Left ventricle myocardium superior (tissue), 1 donor: ENCODE data around the gene APOH. TPM values are rescaled to one million over a fixed set of nuclear protein-coding genes. Genes with fewer than 3 reads are reported as not detected.
"Not testable (repeated sequence)": the region's sequence is repeated elsewhere in the genome, so short reads cannot be mapped to it uniquely, and the experiment has no call there.

Source experiments
- ATAC-seq: fragments of 200-7000 bp; cut with Tn5 transposase; one replicate; pipeline ENCODE4 v1.9.1; 2020; ENCODE audit warnings: mild to moderate bottlenecking, moderate library complexity
- DNase-seq: peaks from one replicate; pipeline ENCODE4 v3.0.0-alpha.2; 2020
- intact Hi-C: fragments of 100-400 bp; cut with micrococcal nuclease; formaldehyde crosslinking; loops from one replicate; pipeline ENCODE4 v1.11.0; 2022
- long read RNA-seq: library from polyadenylated mRNA; unstranded; transcript quantifications from one replicate; pipeline ENCODE4 v2.0.0, GENCODE V29; 2021
- total RNA-seq: library from RNA; stranded (reverse); fragmentation: NEBNext Ultra II Directional; extraction: Animal tissue kit (Norgen Biotek cat#: 25700); gene quantifications from one replicate; pipeline ENCODE4 v1.2.1, GENCODE V29; 2021
- donor health status: DM: no; HTN: yes; CAD: no; lungs with severe emphysema.

Gene APOH, protein sequence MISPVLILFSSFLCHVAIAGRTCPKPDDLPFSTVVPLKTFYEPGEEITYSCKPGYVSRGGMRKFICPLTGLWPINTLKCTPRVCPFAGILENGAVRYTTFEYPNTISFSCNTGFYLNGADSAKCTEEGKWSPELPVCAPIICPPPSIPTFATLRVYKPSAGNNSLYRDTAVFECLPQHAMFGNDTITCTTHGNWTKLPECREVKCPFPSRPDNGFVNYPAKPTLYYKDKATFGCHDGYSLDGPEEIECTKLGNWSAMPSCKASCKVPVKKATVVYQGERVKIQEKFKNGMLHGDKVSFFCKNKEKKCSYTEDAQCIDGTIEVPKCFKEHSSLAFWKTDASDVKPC
- total RNA-seq = not detected
- long read RNA-seq = 0 reads

DNA sequence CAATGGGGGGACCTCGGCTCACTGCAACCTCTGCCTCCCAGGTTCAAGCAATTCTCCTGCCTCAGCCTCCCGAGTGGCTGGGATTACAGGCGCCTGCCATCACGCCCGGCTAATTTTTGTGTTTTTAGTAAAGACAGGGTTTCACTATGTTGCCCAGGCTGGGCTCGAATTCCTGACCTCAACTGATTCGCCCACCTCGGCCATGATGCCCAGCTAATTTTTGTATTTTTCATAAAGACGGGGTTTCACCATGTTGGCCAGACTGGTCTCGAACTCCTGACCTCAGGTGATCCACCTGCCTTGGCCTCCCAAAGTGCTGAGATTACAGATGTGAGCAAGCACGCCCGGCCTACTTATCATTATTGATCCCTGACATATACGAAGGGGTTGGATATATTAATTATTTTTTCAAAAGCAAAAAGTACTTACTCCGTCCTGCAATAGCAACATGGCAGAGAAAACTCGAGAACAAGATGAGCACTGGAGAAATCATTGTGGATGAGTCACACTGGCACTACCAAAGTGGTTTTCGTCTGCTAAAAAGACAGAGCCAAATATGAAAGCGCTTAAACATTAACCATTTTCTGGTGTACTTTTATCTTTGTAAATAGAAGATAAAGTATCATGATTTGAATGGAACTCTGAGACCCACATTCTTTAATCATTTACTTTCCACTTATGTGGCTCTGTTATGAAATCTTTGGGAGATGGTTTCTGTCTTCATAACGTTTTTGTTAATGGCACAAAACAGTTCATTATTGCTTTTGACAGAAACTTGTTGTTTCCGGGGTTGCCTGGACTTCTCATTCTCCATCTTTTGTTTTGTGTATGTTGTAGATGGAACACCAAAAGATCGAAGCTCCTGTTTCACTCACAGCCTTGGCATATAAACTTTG is at the start of gene APOH:
TSS of gene APOH (minus strand) at position 529 of the 896 bp plus-strand sequence. CDS start at position 493, 36 bp downstream.
- intact Hi-C loops = no loop called here
- ATAC-seq = no peak
- DNase-seq = no peak

DNA sequence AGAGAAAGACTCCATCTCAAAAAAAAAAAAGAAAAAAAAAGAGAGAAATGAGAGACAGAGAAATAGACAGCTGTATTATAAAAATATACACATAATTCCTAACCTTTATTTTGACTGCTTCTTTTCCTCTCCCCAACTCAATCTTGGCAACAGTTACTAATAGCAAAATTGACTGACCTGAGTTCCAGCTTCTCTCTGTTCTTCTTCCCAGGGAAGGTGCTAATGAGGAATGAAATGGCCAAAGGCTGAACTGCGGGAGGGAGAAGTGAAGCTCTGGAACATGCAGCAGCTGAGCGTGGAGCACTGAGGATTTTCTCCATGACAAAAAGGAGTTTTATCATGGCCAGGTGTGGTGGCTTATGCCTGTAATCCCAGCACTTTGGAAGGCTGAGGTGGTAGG is 48.0 kb upstream of the APOH start:
- no peak for ATAC-seq
- intact Hi-C loops = no loop called here
- no peak for DNase-seq

DNA sequence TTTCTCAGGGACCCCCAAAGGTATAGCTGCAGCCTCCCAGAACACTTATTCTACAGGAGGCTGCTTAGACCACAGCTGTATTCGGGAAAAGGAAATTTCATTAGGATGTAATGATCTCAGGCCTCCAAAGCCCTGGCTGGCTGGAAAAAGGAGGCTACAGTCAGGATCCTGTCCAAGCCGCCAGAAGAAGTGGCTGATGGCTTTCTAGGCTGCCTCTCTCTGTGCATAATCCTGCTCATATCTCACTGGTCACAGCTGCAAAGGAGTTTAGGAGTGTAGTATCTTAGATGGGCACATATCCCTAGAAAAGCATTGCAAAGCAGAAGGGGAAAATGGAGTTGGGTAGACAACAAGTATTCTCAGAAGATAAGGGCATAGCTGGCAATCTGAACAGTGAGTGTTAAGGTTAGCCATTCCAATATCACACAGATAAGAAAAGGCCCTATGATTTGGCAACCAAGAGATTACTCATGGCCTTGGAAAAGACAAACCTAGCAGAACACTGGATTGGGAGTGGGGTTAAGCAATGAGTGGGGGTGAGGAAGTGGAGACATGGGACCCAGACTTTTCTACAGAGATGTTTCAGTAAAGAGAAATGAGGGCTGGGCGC is 47.2 kb upstream of the APOH start:
- no peak for ATAC-seq
- no peak for DNase-seq
- intact Hi-C loops = no loop called here

DNA sequence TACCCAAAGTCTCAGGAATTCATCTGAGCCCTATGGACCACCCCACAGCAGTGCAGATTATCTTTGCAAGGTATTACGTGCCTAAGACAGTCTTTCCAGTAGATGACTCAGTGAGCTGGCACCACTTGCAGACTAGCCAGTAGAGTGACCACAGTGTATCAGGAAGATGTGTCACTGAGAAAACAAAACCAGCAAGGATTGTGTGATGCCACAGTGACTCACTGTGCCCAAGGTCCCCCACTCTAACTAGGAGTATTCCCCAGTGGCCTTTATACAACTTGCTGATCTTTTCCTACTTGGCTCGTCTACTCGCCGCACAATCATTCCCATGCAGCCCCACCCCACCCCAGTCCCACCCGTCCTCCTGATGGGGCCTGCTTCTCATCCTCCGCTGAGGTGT is 46.4 kb upstream of the APOH start:
- no peak for DNase-seq
- intact Hi-C loops = no loop called here
- no peak for ATAC-seq

DNA sequence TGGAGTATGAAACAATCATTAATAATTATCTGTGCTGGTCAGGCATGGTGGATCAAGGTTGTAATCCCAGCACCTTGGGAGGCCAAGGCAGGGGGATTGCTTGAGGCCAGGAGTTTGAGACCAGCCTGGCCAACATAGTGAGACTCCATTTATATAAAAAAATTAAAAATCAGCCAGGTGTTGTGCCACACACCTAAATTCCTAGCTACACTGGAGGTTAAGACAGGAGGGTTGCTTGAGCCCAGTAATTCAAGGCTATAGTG is 44.3 kb upstream of the APOH start:
- ATAC-seq = no peak
- no peak for DNase-seq
- intact Hi-C loops = no loop called here

DNA sequence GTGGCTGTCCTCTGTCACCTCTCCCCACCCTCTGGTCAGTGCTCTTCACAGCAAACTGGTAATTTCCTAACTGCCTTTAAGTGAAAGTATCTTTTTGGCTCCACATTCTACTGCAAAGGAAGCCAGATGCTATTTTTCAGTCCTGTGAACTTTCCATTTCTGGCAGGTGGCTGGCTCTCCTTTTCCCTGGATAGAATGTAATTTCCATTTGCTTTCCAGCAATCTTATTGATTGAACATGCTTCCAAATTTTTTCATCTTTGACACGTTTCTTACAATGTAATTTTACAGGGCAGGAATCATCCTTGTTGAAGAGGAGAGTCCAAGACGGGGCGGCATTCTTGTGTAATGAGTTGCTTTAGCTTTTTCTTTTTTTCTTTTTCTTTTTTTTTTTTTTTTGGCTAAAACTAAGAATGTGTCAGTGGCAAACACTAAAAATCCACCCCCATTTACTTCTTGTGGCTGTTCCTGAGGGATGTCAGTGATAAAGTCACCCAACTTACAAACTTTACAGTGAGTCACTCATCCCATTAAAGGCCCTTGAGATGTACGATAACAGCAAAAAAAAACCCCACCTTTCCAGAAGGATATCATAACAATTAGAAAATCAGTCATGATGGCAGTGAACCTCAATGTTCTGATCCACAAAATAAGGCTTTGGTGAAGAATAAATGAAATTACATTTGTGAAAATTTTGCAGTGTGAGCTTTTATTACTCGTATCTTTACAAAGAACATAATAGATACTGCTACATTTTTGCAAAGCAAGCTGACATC is 43.8 kb upstream of the APOH start:
- DNase-seq (no peak), ATAC-seq (no peak)
- intact Hi-C loops = no loop called here

DNA sequence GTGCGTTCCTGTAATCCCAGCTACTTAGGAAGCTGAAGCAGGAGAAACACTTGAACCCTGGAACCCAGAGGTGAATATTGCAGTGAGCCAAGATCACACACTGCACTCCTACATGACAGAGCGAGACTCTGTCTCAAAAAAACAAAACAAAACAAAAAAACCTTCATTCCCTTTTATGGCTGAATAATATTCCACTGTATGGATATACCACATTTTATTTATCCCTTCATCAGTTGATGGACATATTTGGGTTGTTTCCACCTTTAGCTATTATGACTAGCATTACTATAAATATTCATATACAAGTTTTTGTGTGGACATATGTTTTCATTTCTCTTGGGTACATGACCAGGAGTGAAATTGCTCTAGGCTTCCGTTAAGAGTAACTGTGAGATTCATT is 42.3 kb upstream of the APOH start:
- DNase-seq = no peak
- intact Hi-C loops = no loop called here
- ATAC-seq = no peak

DNA sequence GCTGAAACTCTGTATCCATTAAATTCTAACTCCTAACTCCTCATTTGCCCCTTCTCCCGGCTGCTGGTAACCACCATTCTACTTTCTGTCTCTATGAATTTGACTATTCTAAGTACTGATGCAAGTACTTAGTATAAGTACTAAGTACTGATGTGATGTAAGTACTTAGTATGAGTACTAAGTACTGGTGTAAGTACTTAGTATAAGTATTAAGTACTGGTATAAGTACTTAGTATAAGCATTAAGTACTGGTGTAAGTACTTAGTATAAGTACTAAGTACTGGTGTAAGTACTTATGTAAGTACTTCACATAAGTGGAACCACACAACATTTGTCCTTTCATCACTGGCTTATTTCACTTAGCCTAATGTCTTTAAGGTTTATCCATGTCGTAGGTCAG is 40.9 kb upstream of the APOH start:
- ATAC-seq (no peak), DNase-seq (no peak)
- intact Hi-C loops = no loop called here

DNA sequence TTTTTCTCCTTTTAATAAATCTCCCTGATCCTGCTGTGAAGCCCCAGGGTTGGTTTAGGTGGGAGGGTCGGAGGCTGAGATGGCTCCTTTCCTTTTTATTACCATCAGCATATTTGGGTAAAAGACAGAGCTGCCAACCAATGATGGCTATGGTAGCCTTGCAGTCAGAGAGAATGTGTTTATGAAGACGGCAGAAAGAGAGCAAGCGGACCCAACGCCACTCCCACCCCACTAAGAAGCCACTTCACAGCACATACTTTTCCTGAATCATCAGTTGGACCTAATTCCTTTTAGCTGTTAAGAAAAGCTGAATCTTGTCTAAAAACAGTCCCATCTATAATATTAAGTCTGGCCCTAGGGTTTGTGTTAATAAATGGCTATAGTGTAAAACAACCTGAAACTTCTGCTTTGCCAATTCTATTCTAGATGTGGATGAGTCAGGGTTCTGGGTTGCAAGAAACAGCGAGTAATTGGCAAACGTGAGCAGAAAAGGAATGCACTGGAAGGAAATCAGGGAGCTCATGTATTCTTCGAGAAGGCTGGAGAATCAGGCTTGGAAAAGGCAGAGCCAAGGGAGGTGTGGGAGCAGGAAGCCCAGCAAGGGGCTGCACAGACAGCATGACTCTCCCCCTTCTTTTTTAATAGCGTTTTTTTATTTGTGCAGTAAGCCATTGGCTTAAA is 39.2 kb upstream of the APOH start:
- intact Hi-C loops = no loop called here

DNA sequence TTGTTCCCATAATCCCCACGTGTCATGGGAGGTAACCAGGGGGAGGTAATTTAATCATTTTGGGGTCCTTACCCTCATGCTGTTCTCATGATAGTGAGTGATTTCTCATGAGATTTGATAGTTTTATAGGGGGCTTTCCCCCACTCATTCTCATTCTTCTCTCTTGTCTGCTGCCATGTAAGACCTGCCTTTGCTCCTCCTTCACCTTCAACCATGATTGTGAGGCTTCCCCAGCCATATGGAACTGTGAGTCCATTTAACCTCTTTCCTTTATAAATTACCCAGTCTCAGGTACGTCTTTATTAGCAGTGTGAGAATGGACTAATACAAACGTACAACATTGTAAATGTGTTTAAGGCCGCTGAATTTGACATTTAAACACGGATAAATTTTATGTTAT is 35.5 kb upstream of the APOH start:
- ATAC-seq (no peak), DNase-seq (no peak)
- intact Hi-C loops = no loop called here

More for the DNA sequence above, 39.2 kb upstream of the APOH start:
- no peak for DNase-seq
- ATAC-seq = no peak

DNA sequence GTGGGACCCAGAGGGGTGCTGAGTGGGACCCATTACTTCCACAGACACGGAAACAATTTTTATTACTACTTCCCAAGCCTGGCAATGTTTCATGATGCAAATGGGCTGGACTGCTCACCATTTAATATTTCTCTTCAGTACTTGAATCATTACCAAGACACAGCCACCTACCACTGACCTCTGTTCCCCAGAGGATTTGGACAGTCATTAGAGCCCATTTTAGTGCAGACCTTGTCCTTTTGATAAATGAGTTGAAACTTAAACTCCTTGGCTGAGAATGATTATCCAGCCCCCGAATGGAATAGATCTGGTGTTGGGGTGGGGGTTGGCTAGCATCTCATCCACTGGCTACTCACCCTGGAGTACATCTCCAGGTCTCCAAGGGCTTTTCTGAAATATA is 33.6 kb upstream of the APOH start:
- DNase-seq (no peak), ATAC-seq (no peak)
- intact Hi-C loops = no loop called here

DNA sequence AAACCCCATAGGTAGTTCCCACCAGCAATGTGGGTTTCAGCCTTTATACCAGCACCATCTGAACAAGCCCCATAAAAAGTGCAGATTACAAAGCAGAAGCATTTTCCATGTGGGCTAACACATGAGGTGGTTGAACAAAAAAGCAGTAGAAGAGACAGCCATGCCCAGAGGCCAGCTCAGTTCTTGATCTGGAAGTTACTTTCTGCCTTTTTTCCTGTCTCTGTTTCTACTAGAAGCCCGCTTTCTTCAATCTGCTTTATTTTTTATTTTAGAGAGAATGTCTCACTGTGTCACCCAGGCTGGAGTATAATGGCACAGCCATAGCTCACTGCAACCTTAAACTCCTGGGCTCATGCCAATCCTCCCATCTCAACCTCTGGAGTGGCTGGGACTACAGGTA is 31.5 kb upstream of the APOH start:
- no peak for DNase-seq
- no peak for ATAC-seq
- intact Hi-C loops = no loop called here

DNA sequence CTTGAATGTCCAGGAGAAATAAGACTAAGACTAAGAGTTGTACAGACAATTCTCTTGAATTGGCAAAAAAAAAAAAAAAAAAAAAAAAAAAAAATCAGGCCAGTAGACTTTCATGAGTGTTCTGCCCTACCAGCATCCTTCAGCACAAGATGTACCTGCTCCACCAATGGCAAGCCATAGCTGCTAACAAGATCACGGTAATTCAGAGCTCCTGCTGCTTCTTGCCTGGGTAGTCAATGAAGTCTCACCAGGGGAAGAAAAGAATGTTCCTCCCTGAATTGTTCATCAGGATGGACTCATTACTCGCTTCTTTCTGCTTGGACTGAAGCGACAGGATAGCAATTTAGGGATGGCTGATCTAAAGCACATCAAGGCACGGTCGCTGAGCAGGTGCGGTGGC is 31.1 kb upstream of the APOH start:
- intact Hi-C loops = no loop called here
- no peak for ATAC-seq
- DNase-seq = no peak

DNA sequence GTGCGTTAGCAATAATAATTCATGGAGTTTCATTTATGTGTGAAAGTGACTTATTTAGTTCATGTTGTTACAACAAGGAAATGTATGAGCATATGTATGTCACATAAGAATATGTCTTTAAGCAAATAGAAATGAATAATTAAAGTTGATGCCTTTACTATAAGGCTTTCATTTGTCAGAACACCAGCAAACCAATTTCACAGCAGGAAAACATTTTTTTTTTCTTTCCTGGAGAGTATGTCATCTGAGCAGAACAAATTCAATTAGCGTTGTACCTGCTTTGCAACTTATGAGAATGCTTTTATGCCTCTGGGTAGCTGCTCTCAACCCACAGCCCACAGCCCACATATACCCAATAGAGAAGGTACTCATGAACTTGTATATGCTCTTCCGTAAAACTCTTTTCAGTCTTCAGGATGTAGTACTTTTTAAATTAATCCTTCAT is 26.3 kb upstream of the APOH start:
- intact Hi-C loops = loop anchor here (10.0 kb wide), 1 partner anchor 309 kb away; no protein-coding TSS in a partner anchor
- ATAC-seq (no peak), DNase-seq (no peak)

DNA sequence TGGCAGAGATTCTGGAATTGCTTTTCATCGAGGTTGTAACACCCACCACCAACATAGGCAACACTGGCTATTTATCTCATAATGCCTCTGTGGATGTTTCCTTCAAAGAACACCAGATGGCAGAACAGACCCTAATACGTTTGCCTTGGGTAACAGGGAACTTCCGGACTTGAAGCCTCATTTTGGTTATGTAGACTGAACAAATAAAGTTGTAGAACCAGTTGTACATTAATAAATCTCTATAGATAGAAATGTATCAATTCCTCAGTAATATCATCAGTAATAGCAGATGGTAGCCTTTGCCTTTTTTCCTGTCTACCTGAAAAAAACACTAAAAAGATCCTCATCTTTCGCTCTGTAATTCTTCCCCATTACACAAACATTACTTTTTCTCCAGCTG is 25.9 kb upstream of the APOH start:
- peak; percentile 78 for ATAC-seq
- intact Hi-C loops = loop anchor here (10.0 kb wide), 1 partner anchor 310 kb away; no protein-coding TSS in a partner anchor

DNA sequence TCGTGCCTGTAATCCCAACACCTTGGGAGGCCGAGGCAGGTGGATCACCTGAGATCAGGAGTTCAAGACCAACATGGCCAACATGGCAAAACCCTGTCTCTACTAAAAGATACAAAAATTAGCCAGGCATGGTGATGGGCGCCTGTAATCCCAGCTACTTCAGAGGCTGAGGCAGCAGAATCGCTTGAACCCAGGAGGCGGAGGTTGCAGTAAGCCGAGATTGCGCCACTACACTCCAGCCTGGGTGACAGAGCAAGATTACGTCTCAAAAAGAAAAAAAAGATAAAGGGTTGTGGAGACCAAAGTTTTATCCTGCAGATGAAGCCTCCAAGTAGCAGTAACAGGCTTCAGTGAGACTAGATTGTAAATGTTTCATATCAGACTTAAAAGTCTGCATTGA is 24.2 kb upstream of the APOH start:
- DNase-seq, ATAC-seq: not testable (repeated sequence)
- intact Hi-C loops = loop anchor here (10.0 kb wide), 1 partner anchor 311 kb away; no protein-coding TSS in a partner anchor

More for the DNA sequence above, 25.9 kb upstream of the APOH start:
- DNase-seq = no peak

DNA sequence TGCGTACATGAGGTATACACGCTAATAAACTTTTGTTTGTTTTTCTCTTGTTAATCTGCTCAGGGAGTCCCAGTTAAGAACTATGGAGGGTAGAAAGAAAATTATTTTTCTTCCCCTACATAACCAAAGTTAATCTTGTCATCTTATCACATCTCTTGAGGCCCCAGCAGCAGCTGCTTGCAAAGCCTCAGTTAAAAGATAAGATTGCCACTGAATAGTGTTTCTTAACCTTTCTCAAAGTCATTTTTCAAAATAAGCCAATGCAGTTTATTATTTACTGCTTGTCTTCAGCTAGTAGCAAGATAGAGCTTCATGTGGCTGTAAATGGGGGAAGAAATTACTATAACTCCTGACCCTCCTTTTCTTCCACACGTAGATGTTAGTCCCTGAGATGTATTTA is 21.5 kb upstream of the APOH start:
- DNase-seq = no peak
- intact Hi-C loops = loop anchor here (10.0 kb wide), 1 partner anchor 314 kb away; no protein-coding TSS in a partner anchor
- no peak for ATAC-seq

DNA sequence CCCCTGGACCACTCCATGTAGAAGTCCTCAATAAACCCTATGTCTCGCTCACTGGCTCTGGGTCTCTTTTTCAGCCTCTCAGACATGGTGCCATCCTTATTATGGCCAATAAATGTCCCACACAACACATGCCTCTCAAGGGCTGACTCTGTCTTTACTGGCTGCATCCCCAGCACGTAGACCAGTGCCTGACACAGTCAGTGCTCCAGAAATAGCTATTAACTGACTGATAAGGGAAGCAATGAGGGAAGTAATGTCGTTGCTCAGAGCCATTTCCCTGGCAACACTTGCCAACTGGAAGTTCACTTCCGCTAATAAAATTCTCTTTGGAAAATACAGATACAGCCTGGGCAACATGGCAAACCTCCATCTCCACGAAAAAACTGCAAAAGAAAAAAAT is 19.1 kb upstream of the APOH start:
- no peak for DNase-seq
- intact Hi-C loops = no loop called here
- peak; percentile 91 for ATAC-seq

DNA sequence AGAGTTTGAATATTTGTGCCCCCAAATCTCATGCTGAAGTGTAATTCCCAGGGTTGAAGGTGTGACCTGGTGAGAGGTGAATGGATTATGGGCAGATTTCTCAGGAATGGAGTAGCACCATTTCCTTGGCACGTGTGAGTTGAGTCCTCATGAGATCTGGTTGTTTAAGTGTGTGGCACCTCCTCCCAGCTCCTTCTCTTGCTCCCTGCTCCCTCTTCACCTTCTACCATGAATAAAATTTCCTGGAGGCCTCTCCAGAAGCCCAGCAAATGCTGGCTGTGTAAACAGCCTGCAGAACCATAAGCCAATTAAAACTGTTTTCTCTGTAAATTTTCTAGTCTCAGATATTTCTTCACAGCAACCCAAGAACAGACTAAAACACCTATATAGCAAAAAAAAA is 12.6 kb upstream of the APOH start:
- intact Hi-C loops = no loop called here
- DNase-seq = no peak
- ATAC-seq = no peak
